CD4-positive, alpha-beta T cell treated with Interleukin-21 for 1 hour (primary cell): ENCODE measurements around the gene PRSS33.

Experiments used
- DNase-seq: peaks from one replicate; pipeline ENCODE4 v3.0.0-alpha.2; 2020

The PRSS33 gene

GRCh38 chr16:2787406-2787805 is at the start of gene PRSS33:
PRSS33 (minus strand) TSS chr16:2787560; CDS start chr16:2786547, 1,013 bp downstream.
- DNase-seq: no peak

- DNase-seq: no peak
Observed at GRCh38 chr16:2836646-2837508, 49.5 kb upstream of the PRSS33 start.

DNA sequence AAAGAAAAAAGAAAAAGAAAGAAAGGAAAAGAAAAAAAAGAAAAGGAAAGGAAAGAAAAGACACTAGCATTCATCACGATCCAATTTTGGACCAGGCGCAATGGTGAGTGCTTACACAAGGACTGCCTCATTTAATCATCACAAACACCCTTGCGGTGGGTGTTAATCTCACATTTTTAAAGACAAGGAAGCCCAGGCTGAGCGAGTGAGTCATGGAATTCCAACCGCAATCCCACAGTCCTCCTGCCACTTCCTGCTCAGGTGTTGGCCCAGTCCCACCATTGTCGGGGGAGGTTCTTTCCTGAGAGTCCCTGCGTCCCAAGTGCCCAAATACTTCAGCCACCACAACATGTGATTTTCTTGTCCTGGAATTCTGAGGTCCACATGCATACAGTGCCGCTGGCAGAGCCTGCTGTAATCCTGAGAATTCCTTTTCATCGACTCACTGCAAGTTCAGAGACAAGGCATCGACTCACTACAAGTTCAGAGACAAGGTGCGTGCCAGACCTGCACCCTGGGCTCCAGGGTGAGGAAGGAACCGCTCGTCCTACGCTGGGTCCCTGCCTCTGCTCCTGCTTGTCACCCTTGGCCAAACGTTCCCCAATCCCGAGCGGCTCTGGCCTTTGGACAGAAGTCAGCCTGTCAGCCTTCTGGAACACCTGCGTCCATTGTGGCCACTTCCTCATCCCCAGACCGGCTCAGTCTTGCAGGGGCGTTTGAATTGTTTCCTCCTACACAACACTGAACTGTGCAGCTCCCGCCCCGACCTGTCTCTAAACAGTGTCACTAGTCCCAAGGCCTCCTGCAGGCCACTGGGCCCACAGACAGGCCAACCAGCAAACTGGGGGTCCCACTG is 48.5 kb upstream of the PRSS33 start:
- no peak for DNase-seq

DNA sequence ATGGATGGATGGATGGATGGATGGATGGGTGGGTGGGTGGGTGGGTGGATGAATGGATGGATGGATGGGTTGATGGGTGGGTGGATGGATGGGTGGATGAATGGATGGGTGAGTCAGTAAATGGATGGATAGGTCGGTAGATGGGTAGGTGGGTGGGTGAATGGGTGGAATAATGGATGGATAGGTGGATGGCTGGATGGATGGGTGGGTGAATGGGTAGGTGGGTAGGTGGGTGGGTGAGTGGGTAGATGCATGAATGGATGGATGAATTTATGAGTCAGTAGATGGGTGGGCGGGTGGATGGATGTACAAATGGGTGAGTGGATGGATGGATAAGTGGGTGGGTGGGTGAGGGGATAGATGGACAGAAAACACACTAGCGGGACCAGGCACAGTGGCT is 47.6 kb upstream of the PRSS33 start:
- DNase-seq: no peak

DNA sequence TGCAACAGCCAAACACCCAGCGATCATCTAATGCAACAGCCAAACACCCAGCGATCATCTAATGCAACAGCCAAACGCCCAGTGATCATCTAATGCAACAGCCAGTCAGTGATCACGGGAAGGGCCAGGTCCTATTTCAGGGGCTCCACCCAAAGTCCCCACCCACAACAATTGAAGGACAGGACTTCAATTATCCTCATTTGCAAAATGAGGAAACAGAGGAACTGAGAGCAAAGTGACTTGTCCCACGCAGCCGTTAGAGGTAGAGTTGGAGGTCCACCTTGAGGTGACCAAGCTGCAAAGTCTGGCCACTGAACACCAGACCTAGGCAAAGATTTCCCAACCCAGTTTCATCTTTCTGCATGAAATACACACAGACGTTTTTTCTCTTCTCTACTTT is 46.4 kb upstream of the PRSS33 start:
- DNase-seq: no peak

DNA sequence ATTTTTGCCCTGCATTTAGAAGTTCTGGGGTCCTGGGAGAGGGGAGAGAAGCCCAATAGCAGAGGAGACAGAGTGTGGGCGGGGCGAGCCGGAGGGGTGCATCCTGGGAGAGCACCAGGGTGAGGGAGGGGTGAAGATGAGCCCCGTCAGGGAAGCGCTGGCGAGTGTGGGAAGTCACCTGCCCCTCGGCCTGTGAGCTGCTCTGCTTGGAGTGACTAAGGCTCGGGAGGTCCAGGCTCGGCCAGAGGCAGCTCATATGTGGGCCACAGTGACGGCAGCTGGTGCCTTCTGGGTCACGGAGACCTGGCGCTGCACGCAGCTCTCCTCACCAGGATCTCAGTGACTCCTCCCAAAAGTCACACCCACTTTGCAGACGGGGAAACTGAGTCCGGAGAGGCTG is 43.8 kb upstream of the PRSS33 start:
- DNase-seq: no peak

GRCh38 chr16:2830355-2830695 is 43.0 kb upstream of the PRSS33 start:
- DNase-seq: no peak

GRCh38 chr16:2829501-2830354 is 42.4 kb upstream of the PRSS33 start, which contains the start of gene ZG16B:
ZG16B (plus strand) TSS chr16:2830303; CDS start chr16:2830442, 139 bp downstream.
- no peak for DNase-seq

GRCh38 chr16:2828876-2829430 is 41.6 kb upstream of the PRSS33 start:
- no peak for DNase-seq

- no peak for DNase-seq
Observed at GRCh38 chr16:2828521-2828840, 41.1 kb upstream of the PRSS33 start.

GRCh38 chr16:2827831-2828520 is 40.6 kb upstream of the PRSS33 start:
- no peak for DNase-seq

DNA sequence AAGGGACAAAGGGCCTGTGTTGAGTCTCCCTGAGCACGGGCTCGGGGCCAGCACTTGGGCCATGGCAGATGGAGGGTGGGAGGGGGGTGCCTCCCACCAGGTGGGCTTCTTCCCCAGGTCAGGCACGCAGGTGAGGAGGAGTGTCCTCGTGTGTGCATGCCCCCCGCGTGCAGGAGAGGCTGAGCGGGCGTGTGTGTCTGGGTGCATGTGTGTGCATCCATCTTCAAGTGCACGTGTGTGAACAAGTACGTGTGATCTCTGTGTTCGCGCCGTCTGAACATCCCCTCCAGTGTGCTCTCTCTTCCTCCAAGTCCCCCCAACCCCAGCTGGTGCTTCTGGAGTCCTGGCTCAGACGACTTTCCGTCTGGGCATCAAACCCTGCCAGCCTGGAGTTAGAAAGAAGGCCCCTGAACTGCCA is 40.0 kb upstream of the PRSS33 start:
- no peak for DNase-seq

DNA sequence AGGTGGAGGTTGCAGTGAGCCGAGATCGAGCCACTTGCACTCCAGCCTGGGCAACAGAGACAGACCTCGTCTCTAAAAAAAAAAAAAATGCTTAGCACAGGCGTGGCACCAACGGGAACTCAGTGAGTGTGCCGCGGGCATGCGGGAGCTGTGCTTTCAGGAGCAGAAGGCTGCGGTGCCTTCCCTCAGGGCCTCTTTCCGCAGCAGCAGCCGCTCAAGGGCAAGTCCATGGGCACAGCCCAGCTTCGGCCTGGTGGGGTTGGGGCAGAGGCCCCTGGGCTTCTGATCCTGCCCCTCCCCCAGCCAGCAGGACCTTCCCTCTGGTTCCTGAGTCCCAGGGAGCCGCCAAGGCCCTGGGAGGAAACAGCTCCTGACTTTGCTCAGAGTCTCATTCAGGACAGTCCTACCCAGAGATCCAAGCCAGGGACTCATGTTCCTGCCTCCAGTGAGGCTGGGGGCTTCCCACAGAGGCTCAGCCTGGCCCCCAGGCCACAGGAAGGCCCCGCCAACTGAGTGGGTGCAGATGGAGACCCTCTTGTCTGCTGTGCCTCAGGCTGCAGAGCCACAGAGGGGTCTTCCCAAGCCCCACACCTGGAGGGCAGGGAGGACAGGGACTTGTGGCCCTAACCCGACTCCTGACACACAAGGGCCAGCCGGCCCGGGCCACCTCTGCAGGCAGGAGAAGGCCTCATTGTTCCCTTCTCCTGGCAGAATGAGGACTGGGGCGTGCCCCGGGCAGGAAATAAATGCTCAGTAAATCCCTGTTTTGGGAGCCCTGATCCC is 39.4 kb upstream of the PRSS33 start:
- DNase-seq: no peak

DNA sequence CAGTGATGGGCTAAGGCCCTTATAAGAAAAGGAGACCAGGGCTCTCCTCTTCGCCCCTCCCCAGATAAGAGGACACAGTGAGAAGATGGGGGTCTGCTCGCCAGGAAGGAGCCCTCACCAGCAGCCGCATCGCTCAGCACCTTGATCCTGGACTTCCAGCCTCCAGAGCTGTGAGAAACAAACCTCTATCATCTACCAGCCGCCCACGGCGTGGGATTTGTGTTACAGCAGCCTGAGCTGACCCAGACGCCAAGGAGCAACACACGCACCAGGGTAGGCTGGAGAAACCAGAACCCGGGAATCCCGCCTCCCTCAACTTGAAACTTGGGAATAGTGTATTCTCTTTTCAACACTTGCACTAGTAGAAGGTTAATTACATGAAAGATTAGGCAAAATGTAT is 38.5 kb upstream of the PRSS33 start:
- DNase-seq: no peak

DNA sequence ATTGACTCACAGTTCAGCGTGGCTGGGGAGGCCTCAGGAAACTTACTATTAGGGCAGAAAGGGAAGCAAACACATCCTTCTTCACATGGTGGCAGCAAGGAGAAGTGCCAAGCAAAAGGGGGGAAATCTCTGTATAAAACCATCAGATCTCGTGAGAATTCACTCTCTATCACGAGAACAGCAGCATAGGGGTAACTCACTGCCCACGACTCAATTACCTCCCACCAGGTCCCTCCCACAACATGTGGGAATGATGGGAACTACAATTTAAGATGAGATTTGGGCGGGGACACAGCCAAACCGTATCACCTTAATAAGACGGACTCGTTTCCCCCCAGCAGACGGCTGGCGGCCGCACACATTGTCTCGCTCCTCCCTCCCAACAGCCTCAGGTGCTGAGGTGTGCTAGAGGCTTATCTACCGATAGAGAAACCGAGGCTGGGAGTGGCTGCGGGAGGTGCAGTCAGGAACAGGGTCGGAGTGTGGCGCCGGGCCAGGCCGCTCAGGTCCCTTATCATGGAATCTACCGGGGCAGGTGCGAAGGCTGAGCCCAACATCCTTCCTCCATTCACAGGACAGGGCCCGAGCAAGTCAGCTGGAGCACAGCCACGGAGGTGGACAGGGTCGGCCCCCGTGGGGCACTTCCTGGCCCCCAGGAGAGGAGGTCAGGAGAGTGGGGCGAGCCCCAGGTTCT is 37.8 kb upstream of the PRSS33 start:
- DNase-seq: no peak

DNA sequence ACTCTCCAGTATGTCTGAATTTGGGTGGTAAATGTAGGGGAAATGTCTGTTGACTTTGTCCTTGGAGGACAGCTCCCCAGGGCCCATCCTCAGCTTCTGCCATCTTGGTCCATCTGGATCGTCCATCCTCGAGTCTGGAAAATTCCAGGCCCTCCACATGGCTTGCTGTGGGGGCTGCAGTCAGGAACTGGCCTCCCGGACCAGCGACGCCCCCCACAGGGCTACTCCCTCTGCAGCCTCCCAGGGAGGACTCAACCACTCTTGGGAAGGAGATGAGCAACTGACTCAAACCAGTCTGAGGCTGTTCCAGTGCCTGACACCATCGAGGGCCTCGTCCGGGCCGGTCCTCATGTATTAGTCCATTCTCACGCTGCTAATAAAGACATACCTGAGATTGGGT is 37.3 kb upstream of the PRSS33 start:
- no peak for DNase-seq

DNA sequence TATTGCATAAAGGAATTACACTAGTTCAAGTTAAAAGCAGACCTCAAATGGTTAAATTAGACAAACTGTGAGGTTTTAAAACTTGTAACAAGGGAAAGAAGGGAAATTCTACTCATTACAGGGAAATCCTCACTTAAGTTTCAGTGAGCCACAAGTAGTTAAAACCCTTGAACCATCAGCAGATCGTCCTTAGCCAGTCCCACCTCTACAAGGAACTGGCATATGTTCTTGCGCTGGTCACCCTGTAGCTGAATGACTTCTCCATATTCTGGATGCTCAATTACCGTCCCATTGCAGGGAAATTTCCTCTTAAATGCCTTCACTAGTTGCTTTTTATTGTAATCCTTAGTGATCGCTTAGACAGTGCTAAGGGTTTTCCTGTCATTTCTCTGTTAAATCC is 35.1 kb upstream of the PRSS33 start:
- no peak for DNase-seq

DNA sequence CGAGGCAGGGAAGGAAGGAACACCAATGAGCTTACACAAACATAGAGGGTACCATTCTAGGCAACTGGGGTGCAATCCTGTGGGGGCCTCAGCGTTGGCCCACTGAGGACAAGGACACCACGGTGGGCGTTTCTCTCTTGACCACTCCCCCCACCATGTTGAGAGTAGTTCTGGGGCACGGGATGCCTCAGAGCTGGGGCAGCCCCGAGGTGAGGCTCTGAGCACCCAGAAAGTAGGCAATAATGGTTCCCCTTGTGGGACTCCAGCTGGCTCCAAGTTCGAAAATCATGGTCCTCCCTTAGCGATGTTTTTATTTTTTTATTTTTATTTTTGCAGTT is 34.8 kb upstream of the PRSS33 start:
- DNase-seq: no peak

DNA sequence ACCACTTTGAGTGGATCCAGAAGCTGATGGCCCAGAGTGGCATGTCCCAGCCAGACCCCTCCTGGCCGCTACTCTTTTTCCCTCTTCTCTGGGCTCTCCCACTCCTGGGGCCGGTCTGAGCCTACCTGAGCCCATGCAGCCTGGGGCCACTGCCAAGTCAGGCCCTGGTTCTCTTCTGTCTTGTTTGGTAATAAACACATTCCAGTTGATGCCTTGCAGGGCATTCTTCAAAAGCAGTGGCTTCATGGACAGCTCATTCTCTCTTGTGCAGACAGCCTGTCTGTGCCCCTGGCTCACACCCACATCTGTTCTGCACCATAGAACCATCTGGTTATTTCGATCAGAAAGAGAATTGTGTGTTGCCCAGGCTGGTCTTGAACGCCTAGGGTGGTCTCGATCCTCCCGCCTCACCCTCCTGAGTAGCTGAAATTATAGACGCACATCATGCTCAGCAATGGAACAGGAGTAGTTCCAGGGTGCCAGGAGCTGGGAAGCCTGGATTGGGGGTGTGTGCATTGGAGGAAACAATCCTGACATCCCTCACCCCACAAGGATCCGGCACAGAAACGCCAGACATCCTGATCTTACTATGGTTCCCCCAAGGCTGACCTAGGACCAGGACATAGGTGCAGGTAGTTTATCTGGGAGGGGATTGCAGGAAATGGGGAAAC is 34.3 kb upstream of the PRSS33 start:
- DNase-seq: no peak

- no peak for DNase-seq
Observed at GRCh38 chr16:2820836-2821486, 33.6 kb upstream of the PRSS33 start.
